Neural progenitor cell (in vitro differentiated cells): ENCODE measurements around the gene ABHD11.

ENCODE experiments used
- CTCF ChIP-seq: fragments of 200-600 bp; sonication (generic); IDR thresholded peaks from 2 replicates; pipeline ENCODE4 v1.5.1; 2017; ENCODE audit warnings: antibody characterized with exemption, mild to moderate bottlenecking
- EZH2phosphoT487 ChIP-seq: fragments of 200-600 bp; sonication (generic); IDR thresholded peaks from 2 replicates; pipeline ENCODE4 v1.6.1; 2017; ENCODE audit warnings: antibody characterized with exemption

DNA sequence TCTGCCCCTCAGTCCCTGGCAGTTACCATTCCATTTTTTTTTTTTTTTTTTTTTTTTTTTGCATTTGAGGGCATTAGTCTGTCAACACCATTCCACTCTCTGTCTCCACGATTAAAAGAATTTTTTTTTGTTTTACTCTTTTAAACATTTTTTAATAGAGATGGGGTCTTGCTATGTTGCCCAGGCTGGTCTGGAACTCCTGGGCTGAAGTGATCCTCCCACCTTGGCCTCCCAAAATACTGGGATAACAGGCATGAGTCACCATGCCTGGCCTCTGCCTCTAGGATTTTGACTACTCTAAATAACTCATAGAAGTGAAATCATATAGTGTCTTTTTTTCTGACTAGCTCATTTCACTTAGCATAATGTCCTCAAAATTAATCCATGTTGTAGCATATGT is 48.0 kb upstream of the ABHD11 start:
- TF ChIP-seq CTCF (no peak), EZH2phosphoT487 (no peak)
